ENCODE results near the gene BABAM2.

DNA sequence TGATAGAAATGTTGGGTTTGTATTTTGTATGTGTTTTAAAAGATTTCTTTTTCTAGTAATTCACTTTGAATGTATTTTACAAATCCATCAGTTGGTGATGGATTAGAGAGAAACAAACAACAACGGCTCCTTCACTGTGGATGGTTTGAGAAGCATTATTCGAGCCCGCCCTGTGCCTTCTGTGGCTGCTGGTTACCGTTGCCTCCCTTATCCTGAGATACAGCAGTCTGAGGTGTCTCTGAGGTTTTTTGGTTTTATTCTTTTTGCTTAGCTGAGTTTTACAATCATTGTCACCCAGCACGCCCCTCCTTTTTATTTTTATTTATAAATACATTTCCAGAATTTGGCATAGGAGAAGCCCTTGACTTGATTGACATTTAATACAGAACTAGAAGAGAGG, 168.3 kb downstream of the BABAM2 start:
- TF ChIP-seq CTCF (IDR thresholded peaks at IDR 0.05), result no peak
- no peak for TF ChIP-seq POLR2A (IDR thresholded peaks at IDR 0.05)
